CD4-positive, alpha-beta T cell treated with Interleukin-12 subunit alpha and Interleukin-12 subunit beta, for 1 hour (primary cell): ENCODE results near the gene SMIM43.
"Not testable (repeated sequence)": the region's sequence is repeated elsewhere in the genome, so short reads cannot be mapped to it uniquely, and the experiment has no call there.

ENCODE experiments used
- DNase-seq: peaks from one replicate; pipeline ENCODE4 v3.0.0-alpha.2; 2020

The SMIM43 gene

GRCh38 chr4:121733942-121734341 lies 31.0 kb downstream of the SMIM43 start:
- no peak for DNase-seq

- not testable (repeated sequence) for DNase-seq
Observed at GRCh38 chr4:121729753-121730152, 35.2 kb downstream of the SMIM43 start.

GRCh38 chr4:121728798-121729226 lies 36.2 kb downstream of the SMIM43 start:
- no peak for DNase-seq

- DNase-seq, result no peak
Observed at GRCh38 chr4:121728066-121728465, 36.9 kb downstream of the SMIM43 start.

- DNase-seq, result peak; percentile 67
Observed at GRCh38 chr4:121726642-121727268, 38.2 kb downstream of the SMIM43 start.

- no peak for DNase-seq
Observed at GRCh38 chr4:121724671-121725070, 40.3 kb downstream of the SMIM43 start.

- DNase-seq, result no peak
Observed at GRCh38 chr4:121721700-121722099, 43.3 kb downstream of the SMIM43 start.

- DNase-seq, result no peak
Observed at GRCh38 chr4:121720109-121720508, 44.9 kb downstream of the SMIM43 start.

- DNase-seq, result no peak
Observed at GRCh38 chr4:121717680-121718237, 47.2 kb downstream of the SMIM43 start.

GRCh38 chr4:121714548-121714947 lies 50.4 kb downstream of the SMIM43 start:
- no peak for DNase-seq

- no peak for DNase-seq
Observed at GRCh38 chr4:121712783-121713182, 52.2 kb downstream of the SMIM43 start.

- no peak for DNase-seq
Observed at GRCh38 chr4:121712001-121712651, 52.8 kb downstream of the SMIM43 start.

- no peak for DNase-seq
Observed at GRCh38 chr4:121711263-121712000, 53.5 kb downstream of the SMIM43 start.

- DNase-seq, result no peak
Observed at GRCh38 chr4:121709766-121710405, 55.1 kb downstream of the SMIM43 start.
